Endothelial cell of umbilical vein (primary cell): ENCODE data around the gene SLC6A18. TPM values are rescaled to one million over a fixed set of nuclear protein-coding genes. Genes with fewer than 3 reads are reported as not detected.
"Not testable (repeated sequence)": the region's sequence is repeated elsewhere in the genome, so short reads cannot be mapped to it uniquely, and the experiment has no call there.

ENCODE experiments used
- BruUV-seq: library from RNA; stranded (reverse); fragments of 400-500 nt; replicated peaks from 2 replicates; lab custom pipeline; 2021; lab: Mats Ljungman, UMichigan
- CTCF ChIA-PET: fragments of 300-600, 350-600 bp; sonication (Branson Sonifier 250); formaldehyde crosslinking; loops from one replicate; lab custom pipeline; 2021; ENCODE audit warnings: antibody characterized with exemption, inconsistent platforms; lab: Charles Lee
- POLR2A ChIA-PET: fragments of 300-600, 350-600 bp; sonication (Branson Sonifier 250); formaldehyde crosslinking; loops from one replicate; lab custom pipeline; 2021; ENCODE audit warnings: antibody characterized with exemption, inconsistent platforms; lab: Charles Lee
- DNase-seq: peaks from one replicate; pipeline ENCODE4 v3.0.0-alpha.2; 2011; ENCODE audit warnings: low read depth, low spot score
- FAIRE-seq: peaks from 2 replicates; lab custom pipeline; 2011; peaks lifted over from hg19 to GRCh38; lab: Jason Lieb, UNC
- H2AFZ ChIP-seq: 2 replicates; pipeline ENCODE4 v1.6.0; 2012; ENCODE audit warnings: low read depth, low read length, control low read depth, inconsistent platforms
- H3K27ac ChIP-seq: 2 replicates; pipeline ENCODE4 v1.5.1; 2011; ENCODE audit warnings: low read depth, mild to moderate bottlenecking, control low read depth, low read length, moderate library complexity; ENCODE audit not compliant: insufficient read depth
- H3K27me3 ChIP-seq, 2 experiments: 2 replicates each; pipeline versions ENCODE4 v1.6.0 to v1.6.1; 2011; ENCODE audit warnings: low read length in 2 of 2, mixed read lengths in 1 of 2; ENCODE audit not compliant: control insufficient read depth in 2 of 2, insufficient read depth in 2 of 2
- H3K36me3 ChIP-seq, 2 experiments: 2 replicates in 1 of 2; 3 replicates in 1 of 2; pipeline ENCODE4 v1.5.1; 2011; ENCODE audit warnings: low read length in 2 of 2, mild to moderate bottlenecking in 1 of 2, moderate library complexity in 1 of 2; ENCODE audit not compliant: control insufficient read depth in 2 of 2, insufficient read depth in 2 of 2; ENCODE audit errors: extremely low read depth in 1 of 2
- H3K4me1 ChIP-seq: 3 replicates; pipeline ENCODE4 v1.5.1; 2011; ENCODE audit warnings: mild to moderate bottlenecking, low read length; ENCODE audit not compliant: control insufficient read depth, insufficient read depth; ENCODE audit errors: extremely low read depth
- H3K4me2 ChIP-seq: 2 replicates; pipeline ENCODE4 v1.6.1; 2011; ENCODE audit warnings: low read length, control low read depth, mixed read lengths; ENCODE audit not compliant: insufficient read depth
- H3K4me3 ChIP-seq, 3 experiments: fragments of 200-600 bp in 1 of 3; sonication (generic), shearing (Covaris generic) in 1 of 3; replicated peaks in 1 of 3; 2 replicates each; pipeline ENCODE4 v1.5.1; 2011 to 2016; ENCODE audit warnings: control low read depth in 3 of 3, low read length in 3 of 3, mild to moderate bottlenecking in 2 of 3, inconsistent platforms in 1 of 3, low read depth in 1 of 3, moderate library complexity in 1 of 3; ENCODE audit not compliant: insufficient read depth in 1 of 3
- H3K79me2 ChIP-seq: 2 replicates; pipeline ENCODE4 v1.6.0; 2012; ENCODE audit warnings: low read length, inconsistent platforms; ENCODE audit not compliant: control insufficient read depth, insufficient read depth
- H3K9ac ChIP-seq: replicated peaks from 2 replicates; pipeline ENCODE3; 2011; ENCODE audit warnings: low read length, control low read depth; ENCODE audit not compliant: insufficient read depth; ENCODE audit errors: extremely low read depth
- H3K9me1 ChIP-seq: replicated peaks from 3 replicates; pipeline ENCODE4 v1.6.0; 2011; ENCODE audit warnings: mild to moderate bottlenecking, low read length; ENCODE audit not compliant: control insufficient read depth, insufficient read depth; ENCODE audit errors: extremely low read depth
- H3K9me3 ChIP-seq: replicated peaks from 2 replicates; pipeline ENCODE4 v1.5.1; 2012; ENCODE audit warnings: low read length, inconsistent platforms; ENCODE audit not compliant: control insufficient read depth, insufficient read depth
- H4K20me1 ChIP-seq: replicated peaks from 2 replicates; pipeline ENCODE3; 2011; ENCODE audit warnings: mild to moderate bottlenecking, low read length; ENCODE audit not compliant: control insufficient read depth, insufficient read depth; ENCODE audit errors: extremely low read depth
- dilution Hi-C: fragments of 300-500 bp; cut with MboI; formaldehyde crosslinking; loops from one replicate; pipeline ENCODE4 v1.15.0; 2019; ENCODE audit warnings: low sequenced_read_pairs; ENCODE audit not compliant: extremely low pct_ligation_motif_present
- intact Hi-C: fragments of 100-400 bp; cut with micrococcal nuclease; formaldehyde crosslinking; loops from one replicate; pipeline ENCODE4 v1.10.0; 2022
- polyA plus RNA-seq, 4 experiments: library from polyadenylated mRNA; depleted of rRNA in 3 of 4; stranded (reverse) in 3 of 4; unstranded in 1 of 4; fragments of >200 nt; gene quantifications; 2 replicates each; pipeline versions ENCODE4 v1.2.1 to v1.2.3, GENCODE V29; 2011 to 2012; ENCODE audit warnings: missing spikeins in 1 of 4
- total RNA-seq: library from RNA; stranded (reverse); gene quantifications from 2 replicates; pipeline ENCODE4 v1.2.3, GENCODE V29; 2021

Gene SLC6A18
- total and polyA plus RNA-seq, 2 donors (not counting 3 experiments of a cell fraction or from before 2014, with no cell fraction given) = not detected

GRCh38 chr5:1283729-1284041 lies 58.5 kb downstream of the SLC6A18 start:
- H3K27ac ChIP-seq, intact Hi-C loops, POLR2A ChIA-PET, DNase-seq, H3K9me1 ChIP-seq, H3K9ac ChIP-seq, H3K79me2 ChIP-seq, CTCF ChIA-PET, dilution Hi-C loops, H3K4me2 ChIP-seq, H4K20me1 ChIP-seq, H3K4me3 ChIP-seq, H3K9me3 ChIP-seq, BruUV-seq, FAIRE-seq, H3K4me1 ChIP-seq, H3K36me3 ChIP-seq, H3K27me3 ChIP-seq, H2AFZ ChIP-seq: not testable (repeated sequence)

GRCh38 chr5:1284336-1284970 lies 59.3 kb downstream of the SLC6A18 start:
- H3K27ac ChIP-seq, BruUV-seq, intact Hi-C loops, H3K4me3 ChIP-seq, H3K4me2 ChIP-seq, H3K9ac ChIP-seq, H3K36me3 ChIP-seq, H3K79me2 ChIP-seq, CTCF ChIA-PET, FAIRE-seq, H3K9me3 ChIP-seq, DNase-seq, dilution Hi-C loops, H2AFZ ChIP-seq, H3K4me1 ChIP-seq, H4K20me1 ChIP-seq, H3K27me3 ChIP-seq, H3K9me1 ChIP-seq, POLR2A ChIA-PET: not testable (repeated sequence)
